HG02642 (cell line): ENCODE data around the gene F2RL1.
A peak's percentile ranks its signal among the peaks of the same experiment; 100 is the strongest.
"Not testable (repeated sequence)": the region's sequence is repeated elsewhere in the genome, so short reads cannot be mapped to it uniquely, and the experiment has no call there.

Source experiments
- ATAC-seq: cut with Tn5 transposase; IDR thresholded peaks from one replicate; pipeline ENCODE4 v1.9.1; 2021; ENCODE audit warnings: mild to moderate bottlenecking; ENCODE audit not compliant: unreplicated experiment, poor library complexity

Gene F2RL1

DNA sequence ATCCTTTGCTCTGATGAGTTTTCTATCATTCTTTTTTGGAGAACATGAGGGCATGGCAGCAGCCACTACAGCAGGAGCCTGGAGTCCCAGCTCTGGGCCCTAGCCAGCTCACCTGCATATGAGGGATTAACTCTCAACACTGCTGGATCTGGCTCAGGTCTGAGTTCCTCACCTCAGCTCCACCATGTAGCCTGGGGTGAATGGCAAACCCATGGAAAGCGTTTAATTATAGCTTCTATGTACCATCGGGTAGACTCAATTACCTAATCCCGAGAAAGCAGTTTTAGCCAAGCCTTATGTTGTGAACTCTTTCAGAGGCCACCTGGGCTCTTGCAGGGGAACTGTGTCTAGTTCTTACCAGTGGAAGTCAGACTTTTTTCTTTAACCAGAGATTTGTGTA is 27.1 kb downstream of the F2RL1 start:
- ATAC-seq: no peak

DNA sequence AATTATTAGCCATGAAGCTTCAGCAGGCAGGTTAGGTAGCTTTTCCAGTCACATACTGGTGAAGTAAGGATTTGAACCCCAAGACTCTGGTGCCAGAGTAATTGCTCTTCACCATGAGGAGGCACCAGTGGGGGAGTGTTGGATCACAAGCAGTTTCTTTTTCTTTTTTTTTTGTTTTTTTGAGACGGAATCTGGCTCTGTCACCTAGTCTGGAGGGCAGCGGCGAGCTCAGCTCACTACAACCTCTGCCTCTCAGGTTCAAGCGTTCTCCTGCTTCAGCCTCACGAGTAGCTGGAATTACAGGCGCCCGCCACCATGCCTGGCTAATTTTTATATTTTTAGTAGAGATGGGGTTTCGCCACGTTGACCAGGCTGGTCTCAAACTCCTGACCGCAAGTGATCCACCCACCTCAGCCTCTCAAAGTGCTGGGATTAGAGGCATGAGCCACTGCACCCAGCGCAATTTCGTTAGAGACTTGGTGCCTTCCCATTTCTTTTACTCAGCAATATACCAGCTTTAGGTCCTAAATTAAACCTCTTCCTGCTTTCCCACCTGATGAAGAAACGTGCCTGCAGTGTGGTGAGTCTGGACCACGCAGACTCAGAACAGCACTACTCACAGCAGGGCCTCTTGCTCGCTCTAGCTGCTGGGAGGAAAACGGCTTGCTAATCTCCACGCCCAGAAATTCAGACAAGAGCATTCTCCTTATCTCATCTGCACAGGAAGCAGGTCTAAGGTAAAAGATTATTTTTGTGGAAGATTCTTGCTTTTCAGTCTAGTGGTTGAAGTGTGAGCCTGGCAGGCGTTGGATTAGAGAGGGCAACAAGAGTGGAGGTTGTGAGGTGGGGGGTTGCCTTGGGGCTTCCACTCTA is 30.8 kb downstream of the F2RL1 start, which contains the start of gene S100Z:
Gene S100Z (plus strand): TSS at position 596 of the 873 bp plus-strand sequence. CDS start 25,346 bp downstream, outside the sequence.
- no peak for ATAC-seq

DNA sequence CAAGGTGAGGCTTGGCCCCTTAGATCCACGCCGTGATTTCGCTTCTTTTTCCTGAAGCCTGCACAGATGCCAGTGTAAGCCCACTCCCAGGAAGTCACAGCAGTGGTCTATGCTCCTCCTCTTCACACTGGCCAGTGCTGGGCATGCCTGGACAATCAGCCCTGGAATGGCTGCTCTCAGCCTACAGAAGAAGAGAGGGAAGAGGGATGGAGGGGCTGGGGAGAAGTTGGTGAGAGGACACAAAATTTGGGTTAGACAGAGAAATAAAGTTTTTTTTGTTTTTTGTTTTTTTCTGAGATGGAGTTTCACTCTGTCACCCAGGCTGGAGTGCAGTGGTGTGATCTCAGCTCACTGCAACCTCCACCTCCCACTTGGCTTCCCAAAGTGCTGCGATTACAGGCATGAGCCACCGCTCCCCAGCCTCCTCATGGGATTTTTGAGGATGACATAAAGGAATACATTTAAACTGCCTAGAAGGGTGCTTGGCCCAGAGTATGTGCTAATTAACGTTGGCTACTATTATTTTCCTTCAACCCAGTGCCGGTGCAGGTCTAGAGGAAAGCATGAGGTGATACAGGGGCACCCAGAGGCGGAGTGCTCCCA is 31.8 kb downstream of the F2RL1 start:
- no peak for ATAC-seq

DNA sequence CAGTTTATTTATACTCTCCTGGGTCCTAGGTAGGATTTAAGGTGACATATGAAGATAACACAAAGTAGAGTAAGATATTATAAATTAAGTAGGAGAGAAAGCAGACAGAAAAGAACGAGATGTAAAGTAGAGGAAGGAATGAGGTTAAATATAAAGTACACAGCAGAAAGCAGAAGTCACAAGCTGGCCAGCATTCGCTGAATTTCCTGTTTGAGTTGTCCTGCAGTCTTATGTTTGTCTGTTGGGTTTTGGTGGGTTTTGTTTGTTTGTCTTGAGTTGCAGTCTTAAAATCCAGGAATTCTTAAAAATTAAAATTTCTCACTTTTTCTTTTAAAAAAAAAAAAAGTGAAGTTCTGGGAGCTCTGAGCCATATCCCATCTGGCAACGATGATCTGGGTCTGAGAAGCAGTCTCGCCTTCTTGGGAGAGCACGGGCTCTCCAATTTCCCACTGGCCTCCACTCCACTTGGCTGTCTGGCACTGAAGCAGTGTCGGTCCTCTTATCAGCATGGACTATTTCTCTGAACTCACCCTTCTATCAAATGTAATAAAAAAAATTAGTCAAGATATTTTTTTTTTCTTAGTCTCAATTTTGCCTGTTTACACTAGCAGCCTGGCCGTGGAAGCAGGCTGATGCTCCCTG is 33.0 kb downstream of the F2RL1 start:
- ATAC-seq: no peak

DNA sequence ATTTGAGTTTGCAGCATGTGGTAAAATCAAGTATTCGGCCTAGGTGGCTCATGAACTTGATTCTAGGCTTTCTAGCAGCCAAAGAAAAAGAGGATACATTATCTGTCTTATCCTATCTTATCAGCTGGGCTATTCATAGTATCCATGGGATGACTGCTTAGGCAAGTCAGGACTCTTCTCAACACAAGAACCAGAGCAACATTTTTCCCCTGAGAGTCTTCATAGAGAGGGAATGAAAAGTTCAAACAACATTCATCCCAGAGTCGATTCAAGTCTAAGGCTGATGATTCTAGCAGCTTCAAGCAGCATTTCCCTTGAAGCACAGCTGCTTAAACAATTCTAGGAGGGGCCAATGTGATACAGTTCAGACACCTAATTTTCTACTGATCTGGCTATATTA is 33.9 kb downstream of the F2RL1 start:
- no peak for ATAC-seq

DNA sequence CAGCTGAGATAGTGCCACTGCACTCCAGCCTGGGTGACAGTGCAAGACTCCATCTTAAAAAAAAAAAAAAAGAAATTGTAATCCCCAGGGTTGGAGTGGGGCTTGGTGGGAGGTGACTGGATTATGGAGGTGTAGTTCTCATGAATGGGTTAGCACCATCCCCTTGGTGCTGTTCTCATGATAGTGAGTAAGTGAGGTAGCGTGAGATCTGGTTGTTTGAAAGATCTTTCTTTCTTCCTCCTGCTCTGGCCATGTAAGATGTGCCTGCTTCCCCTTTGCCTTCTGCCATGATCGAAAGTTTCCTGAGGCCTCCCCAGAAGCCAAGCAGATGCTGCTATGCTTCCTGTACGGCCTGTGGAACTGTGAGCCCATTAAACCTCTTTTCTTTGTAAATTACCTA is 34.9 kb downstream of the F2RL1 start:
- not testable (repeated sequence) for ATAC-seq

DNA sequence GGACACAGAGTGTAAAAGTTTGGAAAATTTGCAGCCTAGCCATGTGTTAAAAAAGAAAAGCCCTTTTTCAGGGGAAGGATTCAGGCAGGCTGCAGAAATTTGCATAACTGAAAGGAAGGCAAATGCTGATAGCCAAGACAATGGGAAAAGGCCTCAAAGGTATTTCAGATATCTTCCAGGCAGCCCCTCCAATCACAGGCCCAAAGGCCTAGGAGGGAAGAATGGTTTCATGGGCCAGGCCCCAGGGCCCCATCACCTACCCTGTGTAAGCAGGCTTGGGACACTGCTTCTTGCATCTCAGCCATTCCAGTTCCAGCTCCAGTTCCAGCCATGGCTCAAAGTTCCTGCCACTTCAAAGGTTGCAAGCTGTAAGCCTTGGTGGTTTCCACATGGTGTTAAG is 35.8 kb downstream of the F2RL1 start:
- ATAC-seq: no peak

DNA sequence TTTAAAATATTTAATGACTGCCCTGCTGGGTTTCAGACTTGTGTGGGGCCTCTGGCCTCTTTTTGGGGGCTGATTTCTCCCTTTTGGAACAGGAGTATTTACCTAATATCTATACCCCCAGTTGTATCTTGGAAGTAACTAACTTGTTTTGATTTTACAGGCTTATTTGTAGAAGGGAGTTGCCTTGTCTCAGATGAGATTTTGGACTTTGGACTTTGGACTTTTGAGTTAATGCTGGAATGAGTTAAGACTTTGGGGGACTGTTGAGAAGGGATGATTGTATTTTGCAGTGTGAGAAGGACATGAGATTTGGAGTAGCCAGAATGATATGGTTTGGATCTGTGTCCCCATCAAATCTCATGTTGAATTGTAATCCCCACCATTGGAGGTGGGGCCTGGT is 36.7 kb downstream of the F2RL1 start:
- not testable (repeated sequence) for ATAC-seq

DNA sequence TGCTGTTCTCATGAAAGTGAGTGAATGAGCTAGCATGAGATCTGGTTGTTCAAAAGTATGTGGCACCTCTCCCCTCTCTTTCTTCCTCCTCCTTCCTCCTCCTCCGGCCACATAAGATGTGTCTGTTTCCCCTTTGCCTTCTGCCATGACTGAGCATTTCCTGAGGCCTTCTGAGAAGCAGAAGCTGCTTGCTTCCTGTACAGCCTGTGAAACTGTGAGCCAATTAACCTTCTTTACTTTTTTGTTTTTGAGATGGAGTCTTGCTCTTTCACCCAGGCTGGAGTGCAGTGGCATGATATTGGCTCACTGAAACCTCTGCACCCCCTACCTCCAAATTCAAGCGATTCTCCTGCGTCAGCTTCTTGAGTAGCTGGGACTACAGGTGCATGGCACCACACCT is 37.1 kb downstream of the F2RL1 start:
- ATAC-seq: peak; percentile 56

DNA sequence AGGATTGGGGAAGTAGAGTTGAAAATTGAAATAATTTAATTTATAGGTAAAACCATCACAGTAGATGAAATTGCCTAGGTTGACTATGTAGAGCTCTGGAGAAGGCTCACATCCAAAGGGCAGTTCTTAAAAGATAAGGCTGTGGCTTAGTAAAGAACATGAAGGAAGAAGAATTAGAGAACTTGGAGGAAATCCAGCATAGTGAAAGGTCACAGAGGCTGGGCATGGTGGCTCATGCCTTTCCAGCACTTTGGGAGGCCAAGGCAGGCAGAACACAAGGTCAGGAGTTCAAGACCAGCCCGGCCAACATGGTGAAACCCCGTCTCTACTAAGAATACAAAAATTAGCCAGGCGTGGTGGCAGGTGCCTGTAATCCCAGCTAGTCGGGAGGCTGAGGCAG is 38.0 kb downstream of the F2RL1 start:
- not testable (repeated sequence) for ATAC-seq

DNA sequence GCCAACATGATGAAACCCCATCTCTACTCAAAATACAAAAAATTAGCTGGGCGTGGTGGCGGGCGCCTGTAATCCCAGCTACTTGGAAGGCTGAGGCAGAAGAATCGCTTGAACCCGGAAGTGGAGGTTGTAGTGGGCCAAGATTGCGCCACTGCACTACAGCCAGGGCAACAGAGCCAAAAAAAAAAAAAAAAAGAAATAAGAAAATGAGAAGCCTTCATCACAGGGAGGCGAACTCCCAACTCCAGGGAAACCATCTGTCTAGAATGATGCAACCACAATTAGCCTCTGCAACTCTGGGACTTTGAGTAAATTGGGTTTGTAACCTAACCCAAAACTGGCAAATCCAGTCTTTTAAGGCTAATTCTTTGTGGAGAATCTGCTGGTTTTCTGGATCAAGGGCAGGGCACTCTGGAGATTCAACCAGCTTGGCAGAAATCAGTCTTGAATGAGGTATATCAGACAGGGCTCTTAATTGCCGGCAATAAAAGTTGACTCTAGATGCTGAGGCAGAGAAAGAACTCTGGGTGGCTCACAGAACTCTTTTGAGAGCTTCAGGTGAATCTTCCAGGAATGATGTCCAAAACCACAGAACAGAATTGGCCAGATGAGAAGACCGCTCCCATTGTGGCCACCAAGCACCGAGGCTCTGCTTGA is 40.9 kb downstream of the F2RL1 start:
- no peak for ATAC-seq

DNA sequence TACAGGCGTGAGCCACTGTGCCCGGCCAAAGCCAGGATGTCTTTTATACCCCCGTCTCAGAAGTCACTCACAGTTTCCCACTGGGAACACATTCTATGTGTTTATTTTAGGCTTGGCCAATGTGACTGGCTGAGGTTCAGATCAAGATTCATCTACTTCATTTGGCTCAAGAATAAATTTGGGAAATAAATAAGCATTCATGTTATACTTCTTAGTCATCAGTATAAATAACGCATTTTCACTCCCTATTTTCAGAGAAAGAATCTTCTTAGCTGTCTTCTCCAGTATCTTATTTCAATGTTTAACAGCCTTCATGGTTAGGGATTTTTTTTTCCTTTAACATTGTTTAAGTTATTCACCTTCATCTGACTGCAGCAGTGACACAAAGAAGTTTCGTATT is 42.8 kb downstream of the F2RL1 start:
- no peak for ATAC-seq

DNA sequence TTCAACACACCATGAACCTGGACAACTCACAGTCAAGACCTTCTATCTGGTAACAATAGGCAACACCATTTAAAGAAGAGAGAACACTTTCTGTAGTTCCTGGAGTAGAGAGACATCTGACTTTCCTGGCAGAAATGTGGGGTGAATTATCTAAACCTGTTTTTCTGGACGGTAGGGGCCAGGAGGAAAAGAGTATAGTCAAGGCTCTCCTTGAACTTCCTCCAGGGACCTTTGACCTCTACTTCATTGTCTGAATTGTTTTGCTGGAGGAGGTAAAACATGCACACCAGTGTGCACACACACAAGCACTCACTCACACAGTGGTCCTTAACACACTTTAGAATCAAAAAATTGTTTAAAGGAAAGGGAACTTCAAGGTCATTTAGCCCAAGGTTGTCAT is 44.2 kb downstream of the F2RL1 start:
- no peak for ATAC-seq

DNA sequence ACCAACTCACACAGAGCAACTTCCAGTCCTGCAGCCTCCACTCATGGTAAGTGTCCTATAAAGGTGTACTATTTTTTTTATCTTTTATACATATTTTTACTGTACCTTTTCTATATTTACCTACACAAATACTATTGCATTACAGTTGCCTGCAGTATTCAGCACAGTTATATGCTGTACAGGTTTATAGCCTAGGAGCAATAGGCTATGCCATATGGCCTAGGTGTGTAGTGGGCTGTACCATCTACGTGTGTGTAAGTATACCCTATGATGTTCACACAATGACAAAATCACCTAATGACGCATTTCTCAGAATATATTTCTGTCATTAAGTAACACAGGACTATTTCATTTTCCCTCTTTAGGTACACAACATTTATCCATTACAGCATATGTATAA is 47.7 kb downstream of the F2RL1 start:
- ATAC-seq: no peak

DNA sequence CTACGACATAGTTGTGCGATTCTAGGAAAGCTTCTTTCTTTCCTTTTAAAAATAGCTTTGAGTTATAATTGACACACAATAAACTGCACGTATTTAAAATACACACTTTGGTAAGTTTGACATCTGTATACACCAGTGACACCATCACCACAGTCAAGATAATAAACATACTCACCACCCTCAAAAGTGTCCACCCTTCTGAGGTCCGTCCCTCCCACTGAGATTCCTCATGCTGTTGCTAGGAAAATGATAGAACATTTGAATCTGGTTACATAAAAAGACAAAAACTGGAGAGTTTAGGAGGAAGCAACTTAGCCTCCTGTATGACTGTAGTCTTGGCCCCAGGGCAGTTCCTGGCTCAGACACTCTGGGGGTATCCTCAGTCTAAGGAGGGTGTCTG is 48.2 kb downstream of the F2RL1 start:
- ATAC-seq: no peak

DNA sequence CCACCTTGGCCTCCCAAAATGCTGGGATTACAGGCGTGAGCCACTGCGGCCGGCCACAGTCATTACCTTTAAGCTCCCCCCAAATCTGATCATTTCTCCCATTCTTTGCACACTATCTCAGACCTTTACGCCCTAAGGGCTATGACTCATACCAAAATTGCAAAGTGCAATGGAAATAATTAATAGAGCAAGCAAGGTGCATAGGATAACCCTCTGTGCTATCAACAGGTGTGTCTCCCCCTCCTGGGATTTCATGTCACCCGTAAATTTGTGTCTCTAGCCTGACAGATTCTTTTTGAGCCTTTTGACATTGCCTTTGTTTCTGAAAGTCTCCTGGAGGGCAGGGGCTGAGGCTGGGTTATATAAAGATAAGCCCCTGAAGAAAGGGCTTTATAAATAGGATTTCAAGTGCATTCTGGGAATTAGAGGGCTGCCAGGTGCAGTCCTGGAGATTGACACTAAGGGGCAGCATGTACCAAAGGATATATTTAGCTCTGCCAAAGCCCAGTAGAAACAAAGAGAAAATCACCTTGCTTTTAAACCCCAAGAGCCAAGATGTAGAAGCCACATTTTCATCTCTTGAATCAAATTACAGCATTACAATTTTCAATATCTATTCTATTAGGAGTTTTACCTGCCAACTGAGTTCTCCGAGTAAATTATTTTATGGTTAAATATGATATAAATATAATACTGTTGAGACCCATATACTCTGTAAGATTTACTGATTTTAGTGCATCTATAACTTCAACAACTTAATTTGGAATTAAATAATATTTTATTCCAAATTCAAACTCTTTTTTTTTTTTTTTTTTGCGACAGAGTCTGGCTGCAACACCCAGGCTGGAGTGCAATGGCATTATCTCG is 49.2 kb downstream of the F2RL1 start:
- ATAC-seq: peak; percentile 63

DNA sequence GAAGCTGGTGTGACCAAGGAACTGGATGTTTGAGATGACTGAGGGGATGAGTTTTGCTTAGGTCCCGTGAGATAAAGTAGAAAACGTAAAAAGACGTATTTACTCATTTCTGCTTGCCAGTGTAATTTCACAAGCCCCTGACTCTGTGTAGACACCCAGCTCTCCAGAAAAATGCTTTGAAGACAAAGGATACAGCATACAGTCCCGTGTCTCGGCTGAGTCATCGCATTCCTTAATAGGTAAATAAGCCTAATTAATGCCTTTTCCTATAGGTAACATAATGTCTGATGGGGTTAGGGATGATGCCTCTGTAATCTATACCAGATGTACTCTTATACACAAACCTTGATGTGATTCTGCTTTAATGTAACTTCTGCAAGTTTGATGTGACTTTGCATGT is 51.2 kb downstream of the F2RL1 start:
- no peak for ATAC-seq

DNA sequence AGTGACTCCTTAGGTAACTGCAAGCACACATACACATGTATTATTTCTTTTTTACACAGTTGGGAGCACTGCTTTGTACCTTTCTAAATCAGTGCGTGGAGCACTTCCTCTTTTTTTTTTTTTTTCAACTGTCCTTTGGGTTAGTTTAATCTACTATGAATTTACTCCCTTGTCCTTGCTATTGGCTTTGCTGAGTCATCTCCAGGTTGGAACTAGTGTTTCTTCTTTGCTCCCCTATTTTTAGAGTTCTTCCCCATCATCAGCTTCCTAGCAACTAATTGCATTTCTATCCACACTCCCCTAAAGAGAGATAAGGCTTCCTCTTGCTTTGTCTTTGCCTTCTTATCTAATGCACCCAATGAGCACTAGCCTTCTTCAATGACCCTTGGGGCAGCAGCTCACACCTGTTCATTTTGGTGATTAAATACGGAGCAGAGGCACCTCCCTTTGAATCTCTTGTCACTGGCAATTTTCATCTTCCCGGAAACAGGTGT is 55.3 kb downstream of the F2RL1 start:
- no peak for ATAC-seq
